SU-DHL-6 (cell line): ENCODE results near the gene CDH13.

Experiments used
- H2AFZ ChIP-seq: fragments of 200-600 bp; sonication (generic); 2 replicates; pipeline ENCODE4 v1.6.1; 2014; ENCODE audit warnings: low read depth, mild to moderate bottlenecking, moderate library complexity, mixed read lengths, antibody characterized with exemption, low read length; ENCODE audit not compliant: severe bottlenecking
- H3F3A ChIP-seq: fragments of 200-600 bp; shearing (Covaris generic); 2 replicates; pipeline ENCODE4 v1.6.0; 2016; ENCODE audit warnings: antibody characterized with exemption, mild to moderate bottlenecking; ENCODE audit not compliant: insufficient read depth
- H3K27ac ChIP-seq: fragments of 200-600 bp; sonication (generic); 2 replicates; pipeline ENCODE4 v1.5.1; 2016; ENCODE audit warnings: low read depth, mild to moderate bottlenecking, low read length, moderate library complexity, mixed read lengths
- H3K27me3 ChIP-seq: fragments of 200-600 bp; sonication (generic), shearing (Covaris generic); 2 replicates; pipeline ENCODE4 v1.6.0; 2014; ENCODE audit warnings: mild to moderate bottlenecking, low read length
- H3K36me3 ChIP-seq: fragments of 200-600 bp; sonication (generic); 2 replicates; pipeline ENCODE4 v1.6.1; 2014; ENCODE audit warnings: mild to moderate bottlenecking, low read length, mixed read lengths
- H3K4me2 ChIP-seq: fragments of 300-600, 200-600 bp; shearing (Covaris generic), sonication (generic); 2 replicates; pipeline ENCODE4 v1.6.0; 2014; ENCODE audit warnings: low read length, low read depth, mild to moderate bottlenecking; ENCODE audit not compliant: poor library complexity, severe bottlenecking
- H3K4me3 ChIP-seq: fragments of 200-600 bp; sonication (generic); 2 replicates; pipeline ENCODE4 v1.5.1; 2014; ENCODE audit warnings: antibody characterized with exemption, low read length, mild to moderate bottlenecking, mixed read lengths; ENCODE audit not compliant: insufficient read depth, poor library complexity, severe bottlenecking
- H3K79me2 ChIP-seq: fragments of 200-600 bp; sonication (generic); 2 replicates; pipeline ENCODE4 v1.6.1; 2014; ENCODE audit warnings: mild to moderate bottlenecking, low read length, moderate library complexity; ENCODE audit not compliant: insufficient read depth
- H3K9ac ChIP-seq: fragments of 200-600 bp; sonication (generic); 2 replicates; pipeline ENCODE4 v1.7.0; 2014; ENCODE audit warnings: mild to moderate bottlenecking, low read length
- H3K9me2 ChIP-seq: fragments of 200-600 bp; sonication (generic); replicated peaks from 2 replicates; pipeline ENCODE4 v1.6.1; 2014; ENCODE audit warnings: low read length; ENCODE audit not compliant: insufficient read depth
- H3K9me3 ChIP-seq: fragments of 200-600 bp; sonication (generic); 2 replicates; pipeline ENCODE4 v1.6.1; 2014; ENCODE audit warnings: low read length, mixed read lengths; ENCODE audit not compliant: insufficient read depth
- H4K20me1 ChIP-seq: fragments of 200-600 bp; sonication (generic); 2 replicates; pipeline ENCODE4 v1.6.1; 2014; ENCODE audit warnings: low read depth, mild to moderate bottlenecking, antibody characterized with exemption, low read length, moderate library complexity, mixed read lengths
- CTCF ChIP-seq: fragments of 200-600 bp; sonication (generic); IDR thresholded peaks from one replicate; pipeline ENCODE4 v1.5.1; 2017; ENCODE audit warnings: antibody characterized with exemption, mild to moderate bottlenecking, low read length, moderate library complexity; ENCODE audit not compliant: insufficient read depth, poor library complexity, severe bottlenecking
- EZH2phosphoT487 ChIP-seq: fragments of 200-600 bp; sonication (generic), shearing (Covaris generic); conservative IDR thresholded peaks from 2 replicates; pipeline ENCODE4 v1.6.1; 2018; ENCODE audit warnings: mild to moderate bottlenecking, antibody characterized with exemption, low read length, moderate library complexity, mixed read lengths

Gene CDH13

DNA sequence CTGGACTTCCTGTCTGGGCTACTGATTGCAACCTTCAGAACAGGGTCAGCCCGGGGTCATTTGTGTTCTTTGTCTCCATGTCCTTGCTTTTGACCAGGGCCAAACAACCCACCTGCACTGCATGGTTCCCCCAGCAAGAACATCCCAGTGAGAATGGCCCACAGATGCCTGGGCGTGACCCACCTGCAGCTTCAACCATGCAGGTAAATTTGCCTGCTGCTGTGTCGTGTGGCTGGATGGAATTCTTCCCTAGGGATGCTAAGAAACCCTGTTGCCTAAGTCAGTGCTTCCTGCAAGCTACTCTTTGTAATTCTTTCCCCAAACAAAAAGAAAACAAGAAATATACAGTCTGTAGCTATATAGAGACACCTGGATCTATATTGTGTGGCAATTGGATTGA is 12.5 kb downstream of the CDH13 start:
- Histone ChIP-seq H3K36me3 (no peaks in the 10 kb centered on the region), H4K20me1 (no peaks in the 10 kb centered on the region), H3K27me3 (no peaks in the 10 kb centered on the region), H3K9me2 (no peaks in the 10 kb centered on the region), H3K9ac (no peak overlapping the region), H3K4me3 (no peak overlapping the region), H3F3A (no peaks in the 10 kb centered on the region), H3K4me2 (no peak overlapping the region), H3K27ac (no peak overlapping the region), H3K9me3 (no peaks in the 10 kb centered on the region), H2AFZ (no peak overlapping the region), H3K79me2 (no peaks in the 10 kb centered on the region)
- TF ChIP-seq CTCF = no peak
- no peak for TF ChIP-seq EZH2phosphoT487

DNA sequence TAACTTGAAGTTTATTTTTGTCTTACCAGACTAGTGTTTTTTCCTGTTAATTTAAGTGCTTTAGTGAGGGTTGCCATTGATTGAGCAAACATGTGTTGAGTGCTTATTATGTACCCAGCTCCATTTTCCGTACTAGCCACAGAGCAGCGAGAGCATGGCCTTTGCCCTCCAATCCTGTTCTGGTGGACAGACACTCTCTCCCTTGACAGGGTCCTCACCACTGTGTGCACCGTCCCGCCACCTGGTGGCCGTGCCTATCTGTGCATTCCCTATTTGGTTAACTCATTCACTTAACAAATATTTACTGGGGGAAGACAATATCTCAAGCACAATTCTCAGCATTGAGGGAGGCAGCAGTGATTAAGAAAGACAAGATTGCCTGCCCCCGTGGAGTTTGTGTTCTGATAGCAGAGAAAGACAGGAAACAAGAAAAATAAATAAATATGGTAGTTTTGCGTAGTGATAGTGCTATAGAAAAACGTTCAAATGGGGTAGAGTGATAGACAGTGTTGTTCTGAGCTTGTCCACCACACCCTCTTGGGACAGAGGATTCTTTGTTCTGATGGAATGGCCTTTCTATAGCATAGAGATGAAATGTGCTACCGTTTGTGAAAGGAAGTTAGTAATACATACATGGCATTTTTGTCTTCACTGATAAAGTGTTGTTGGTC is 13.0 kb downstream of the CDH13 start:
- TF ChIP-seq EZH2phosphoT487 (no peak), CTCF (peak; percentile 82)
- H3K9ac ChIP-seq = no peak overlapping the region
- H3K27ac ChIP-seq = no peak overlapping the region
- no peaks in the 10 kb centered on the region for H4K20me1 ChIP-seq
- H3K79me2 ChIP-seq = no peaks in the 10 kb centered on the region
- no peaks in the 10 kb centered on the region for H3F3A ChIP-seq
- no peaks in the 10 kb centered on the region for H3K9me2 ChIP-seq
- no peak overlapping the region for H3K4me2 ChIP-seq
- H3K36me3 ChIP-seq = no peaks in the 10 kb centered on the region
- H3K27me3 ChIP-seq = no peaks in the 10 kb centered on the region
- no peak overlapping the region for H3K4me3 ChIP-seq
- H2AFZ ChIP-seq = no peak overlapping the region
- no peaks in the 10 kb centered on the region for H3K9me3 ChIP-seq

DNA sequence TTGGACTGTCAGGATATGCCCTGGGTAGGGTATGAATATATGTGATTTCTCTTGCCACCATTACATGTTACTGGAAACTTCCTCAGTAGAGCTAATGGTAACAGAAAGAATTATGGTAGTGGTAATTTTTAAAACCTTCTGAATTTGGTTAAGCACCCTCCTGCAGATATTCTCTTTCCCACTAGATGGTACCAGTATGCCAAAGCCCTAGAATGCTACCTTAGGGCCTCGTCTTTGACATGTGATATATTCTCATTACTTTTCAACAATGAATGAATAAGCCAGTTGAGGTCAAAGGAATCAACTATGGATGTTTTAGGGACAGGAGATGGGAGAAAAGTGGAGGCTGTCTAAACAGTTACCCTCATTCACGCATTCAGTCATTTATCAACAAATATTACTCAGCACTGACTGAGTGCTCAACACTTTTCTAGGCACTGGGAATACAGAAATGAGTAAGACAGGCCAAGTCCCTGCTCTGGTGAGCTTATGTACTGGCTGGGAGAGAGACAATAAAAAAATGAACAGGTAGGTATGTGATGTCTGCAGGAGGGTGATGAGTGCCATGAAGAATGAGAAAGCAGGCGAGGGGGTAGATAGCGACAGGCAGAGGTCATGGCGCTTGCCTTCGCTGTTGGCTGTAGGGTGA is 14.7 kb downstream of the CDH13 start:
- no peak overlapping the region for H3K4me2 ChIP-seq
- TF ChIP-seq CTCF = no peak
- TF ChIP-seq EZH2phosphoT487 = no peak
- no peak overlapping the region for H3K9ac ChIP-seq
- H3K36me3 ChIP-seq = no peaks in the 10 kb centered on the region
- H3K4me3 ChIP-seq = no peak overlapping the region
- no peaks in the 10 kb centered on the region for H3F3A ChIP-seq
- H3K9me2 ChIP-seq = no peaks in the 10 kb centered on the region
- no peak overlapping the region for H2AFZ ChIP-seq
- H3K9me3 ChIP-seq = no peaks in the 10 kb centered on the region
- H3K27me3 ChIP-seq = no peaks in the 10 kb centered on the region
- H3K27ac ChIP-seq = no peak overlapping the region
- no peaks in the 10 kb centered on the region for H3K79me2 ChIP-seq
- H4K20me1 ChIP-seq = no peaks in the 10 kb centered on the region
